AG08395 (cell line): ENCODE measurements around the gene RNF39.
"Not testable (repeated sequence)": the region's sequence is repeated elsewhere in the genome, so short reads cannot be mapped to it uniquely, and the experiment has no call there.

Experiments
- DNase-seq: peaks from one replicate; pipeline ENCODE4 v3.0.0; 2012; ENCODE audit warnings: mixed read lengths, low spot score

The RNF39 gene

GRCh38 chr6:30075094-30075789 is at the start of gene RNF39:
TSS of gene RNF39 (minus strand) at chr6:30075769. CDS start at chr6:30075585, 184 bp downstream.
- DNase-seq: no peak

GRCh38 chr6:30122515-30122914 is 46.9 kb upstream of the RNF39 start:
- DNase-seq: no peak

- DNase-seq: no peak
Observed at GRCh38 chr6:30121446-30122366, 46.1 kb upstream of the RNF39 start.

- not testable (repeated sequence) for DNase-seq
Observed at GRCh38 chr6:30118691-30119090, 43.1 kb upstream of the RNF39 start.

- DNase-seq: no peak
Observed at GRCh38 chr6:30116724-30117123, 41.2 kb upstream of the RNF39 start.

- no peak for DNase-seq
Observed at GRCh38 chr6:30113841-30114240, 38.3 kb upstream of the RNF39 start.

- no peak for DNase-seq
Observed at GRCh38 chr6:30113003-30113759, 37.6 kb upstream of the RNF39 start, which contains the start of gene TRIM31. TSS of gene TRIM31 (minus strand) at chr6:30113090. CDS start at chr6:30112805, 285 bp downstream.

- DNase-seq: no peak
Observed at GRCh38 chr6:30112402-30112994, 36.9 kb upstream of the RNF39 start.

GRCh38 chr6:30111266-30111856 is 35.8 kb upstream of the RNF39 start:
- DNase-seq: no peak

GRCh38 chr6:30104661-30105060 is 29.1 kb upstream of the RNF39 start:
- DNase-seq: no peak

- DNase-seq: no peak
Observed at GRCh38 chr6:30103872-30104179, 28.3 kb upstream of the RNF39 start.

GRCh38 chr6:30102970-30103871 is 27.7 kb upstream of the RNF39 start:
- DNase-seq: peak; percentile 90

- DNase-seq: peak; percentile 19
Observed at GRCh38 chr6:30102414-30102969, 26.9 kb upstream of the RNF39 start.

GRCh38 chr6:30101444-30102413 is 26.2 kb upstream of the RNF39 start:
- peak; percentile 96 for DNase-seq

GRCh38 chr6:30100585-30101443 is 25.2 kb upstream of the RNF39 start:
- peak; percentile 13 for DNase-seq

GRCh38 chr6:30100154-30100553 is 24.6 kb upstream of the RNF39 start:
- no peak for DNase-seq

GRCh38 chr6:30097902-30098768 is 22.6 kb upstream of the RNF39 start:
- no peak for DNase-seq
